ENCODE results near the gene MGAT5. TPM values are rescaled to one million over a fixed set of nuclear protein-coding genes. Genes with fewer than 3 reads are reported as not detected.

MGAT5 gene
- total RNA-seq, 4 donors from 2014 or later, result 28.3 to 52.3 (median 40.4) TPM

GRCh38 chr2:134425724-134426496 is 172.0 kb downstream of the MGAT5 start:
- no peak for TF ChIP-seq CTCF (IDR thresholded peaks at IDR 0.05)
- ATAC-seq (ENCODE audit: low FRiP score), result no peak
- DNase-seq (ENCODE audit: low spot score), result no peak

GRCh38 chr2:134426721-134427120 is 172.8 kb downstream of the MGAT5 start:
- no peak for TF ChIP-seq CTCF (IDR thresholded peaks at IDR 0.05)
- no peak for ATAC-seq (ENCODE audit: low FRiP score)
- DNase-seq (ENCODE audit: low spot score), result no peak

- TF ChIP-seq CTCF (IDR thresholded peaks at IDR 0.05), result no peak
- no peak for DNase-seq (ENCODE audit: low spot score)
- ATAC-seq (ENCODE audit: low FRiP score), result no peak
Observed at GRCh38 chr2:134429886-134430285, 176.0 kb downstream of the MGAT5 start.

- ATAC-seq (ENCODE audit: low FRiP score) (no peak), DNase-seq (ENCODE audit: low spot score) (no peak)
- no peak for TF ChIP-seq CTCF (IDR thresholded peaks at IDR 0.05)
Observed at GRCh38 chr2:134431838-134432434, 178.1 kb downstream of the MGAT5 start.

- ATAC-seq (ENCODE audit: low FRiP score) (no peak), DNase-seq (ENCODE audit: low spot score) (no peak)
- no peak for TF ChIP-seq CTCF (IDR thresholded peaks at IDR 0.05)
Observed at GRCh38 chr2:134432435-134432883, 178.6 kb downstream of the MGAT5 start.

- no peak for TF ChIP-seq CTCF (IDR thresholded peaks at IDR 0.05)
- DNase-seq (ENCODE audit: low spot score), result no peak
- no peak for ATAC-seq (ENCODE audit: low FRiP score)
Observed at GRCh38 chr2:134433469-134433868, 179.6 kb downstream of the MGAT5 start.

GRCh38 chr2:134433979-134434378 is 180.1 kb downstream of the MGAT5 start:
- TF ChIP-seq CTCF (IDR thresholded peaks at IDR 0.05), result no peak
- DNase-seq (ENCODE audit: low spot score) (no peak), ATAC-seq (ENCODE audit: low FRiP score) (no peak)
